Measurements from ENCODE around the gene POU6F2.
"Not testable (repeated sequence)": the region's sequence is repeated elsewhere in the genome, so short reads cannot be mapped to it uniquely, and the experiment has no call there.

Gene POU6F2

DNA sequence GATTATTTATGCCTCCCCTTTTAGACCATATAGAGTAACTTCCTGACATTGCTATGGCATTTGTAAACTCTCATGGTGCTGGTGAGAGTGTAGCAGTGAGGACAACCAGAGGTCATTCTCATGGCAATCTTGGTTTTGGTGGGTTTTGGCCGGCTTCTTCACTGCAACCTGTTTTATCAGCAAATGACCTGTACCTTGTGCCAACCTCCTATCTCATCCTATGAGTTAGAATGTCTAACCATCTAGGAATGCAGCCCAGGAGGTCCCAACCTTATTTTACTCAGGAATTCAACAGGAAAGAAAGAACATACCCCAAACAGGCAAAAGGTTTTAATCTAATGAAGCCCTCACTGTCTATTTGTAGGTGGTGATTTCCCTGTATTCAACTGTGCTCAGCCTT, 383.1 kb downstream of the POU6F2 start:
- no peak for DNase-seq

GRCh38 chr7:39365751-39366295, 388.1 kb downstream of the POU6F2 start:
- no peak for DNase-seq

DNA sequence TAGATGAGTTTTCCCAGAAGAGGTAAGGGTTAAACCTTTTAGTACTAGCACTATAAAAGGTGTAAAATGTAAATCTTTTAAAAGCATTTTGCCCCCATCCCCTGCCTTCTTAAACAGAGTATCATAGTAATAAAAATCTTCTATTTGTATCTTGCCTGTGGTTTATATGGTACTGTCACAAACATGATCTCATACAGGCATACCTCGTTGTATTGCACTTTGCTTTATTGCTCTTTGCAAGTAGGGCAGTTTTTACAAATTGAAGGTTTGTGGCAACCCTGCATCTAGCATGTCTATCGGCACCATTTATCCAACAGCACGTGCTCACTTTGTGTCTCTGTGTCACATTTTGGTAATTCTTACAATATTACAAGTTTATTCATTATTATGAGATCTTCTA, 389.7 kb downstream of the POU6F2 start:
- DNase-seq = no peak

GRCh38 chr7:39367943-39368342, 390.2 kb downstream of the POU6F2 start:
- no peak for DNase-seq

- no peak for DNase-seq
Observed at GRCh38 chr7:39372383-39372782, 394.7 kb downstream of the POU6F2 start.

GRCh38 chr7:39374436-39375040, 396.8 kb downstream of the POU6F2 start:
- DNase-seq = no peak

GRCh38 chr7:39375047-39375873, 397.6 kb downstream of the POU6F2 start:
- DNase-seq = no peak

DNA sequence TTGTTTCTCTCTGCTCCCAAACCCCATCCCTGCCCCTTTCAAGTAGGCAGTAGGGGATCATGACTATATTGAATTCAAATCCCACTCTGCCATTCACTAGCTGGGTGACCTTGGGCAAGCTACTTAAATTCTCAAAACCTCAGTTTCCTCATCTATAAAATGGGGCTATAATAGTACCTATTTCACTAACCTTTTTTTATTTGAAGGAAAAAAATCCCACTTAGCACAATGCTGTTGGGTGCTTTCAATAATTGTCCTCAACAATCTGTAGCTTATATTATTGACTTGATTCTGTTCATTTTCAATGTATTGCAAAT, 398.1 kb downstream of the POU6F2 start:
- DNase-seq = no peak

GRCh38 chr7:39376881-39377280, 399.2 kb downstream of the POU6F2 start:
- not testable (repeated sequence) for DNase-seq

DNA sequence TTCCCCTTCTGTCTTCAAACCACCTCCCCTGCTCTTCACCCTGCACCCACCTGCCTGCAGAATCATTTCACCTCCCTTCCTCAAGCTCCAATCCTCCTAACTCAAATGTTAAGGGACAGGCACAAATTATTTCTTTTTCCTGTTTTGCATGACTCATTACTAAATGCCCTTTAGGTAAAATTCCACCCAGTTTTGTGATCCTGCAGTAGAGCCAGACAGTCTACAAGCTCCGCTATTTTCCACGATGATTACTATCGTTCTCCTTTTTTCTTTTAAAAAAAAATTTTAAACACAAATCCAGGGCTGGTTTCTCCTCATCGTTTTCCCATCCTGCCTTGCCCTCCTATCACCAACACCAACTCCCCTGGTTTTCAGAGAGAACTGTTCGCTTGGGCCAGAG, 401.7 kb downstream of the POU6F2 start:
- no peak for DNase-seq

DNA sequence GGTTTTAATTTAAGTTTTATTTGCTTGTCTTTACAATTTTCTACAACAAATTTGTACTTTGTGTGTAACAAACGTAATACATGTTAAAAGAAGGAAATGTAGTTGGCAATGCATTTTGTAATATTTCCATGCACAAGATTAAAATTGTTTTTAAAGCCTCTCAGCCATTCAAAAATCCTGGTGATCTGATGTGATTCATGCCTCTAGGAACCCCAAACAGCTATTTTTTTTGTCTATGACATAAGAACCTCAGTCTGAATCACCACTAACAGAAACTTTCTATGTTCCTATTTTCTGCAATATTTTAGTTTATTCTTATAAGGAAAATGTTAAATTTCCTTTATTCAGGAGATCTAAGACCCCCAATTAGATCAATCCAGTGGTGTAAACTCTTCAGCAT, 405.4 kb downstream of the POU6F2 start:
- DNase-seq = no peak

DNA sequence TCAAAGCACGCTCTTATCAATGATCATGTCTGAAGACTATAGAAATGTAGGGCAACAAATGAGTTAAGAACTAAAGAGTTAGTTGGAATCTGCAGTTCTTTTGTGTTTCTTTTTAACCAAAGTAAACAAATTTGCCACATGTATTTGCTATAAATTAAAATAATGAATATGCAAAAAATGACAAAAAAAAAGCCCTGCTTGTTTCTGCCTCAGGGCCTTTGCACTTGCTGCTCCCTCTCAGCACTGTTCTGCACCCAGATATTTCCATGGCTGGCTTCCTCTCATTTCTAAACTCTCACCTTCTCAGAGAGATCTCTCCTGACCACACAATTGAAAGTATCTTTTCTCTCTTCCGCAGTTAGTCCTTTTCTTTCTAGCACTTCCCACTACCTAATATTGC, 406.7 kb downstream of the POU6F2 start:
- DNase-seq = no peak

DNA sequence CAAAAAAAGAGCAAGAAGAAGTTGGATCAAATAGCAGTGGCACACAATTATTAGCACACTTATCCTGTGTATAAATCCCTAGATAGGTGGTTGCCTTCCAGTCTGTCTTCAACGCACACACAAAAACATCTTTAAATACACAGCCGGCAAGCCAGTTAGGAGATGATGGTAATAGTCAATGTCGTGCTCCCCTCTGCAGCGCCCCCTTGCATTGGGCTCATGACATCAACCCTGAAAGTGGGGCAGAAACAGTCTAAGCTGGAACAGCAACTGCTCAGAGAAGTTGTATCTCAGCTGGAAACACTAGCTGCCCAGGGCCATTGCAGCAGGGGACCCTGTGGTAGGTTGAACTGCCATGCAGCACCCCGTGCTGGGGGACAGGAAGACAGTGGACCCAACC, 409.0 kb downstream of the POU6F2 start:
- DNase-seq = no peak

DNA sequence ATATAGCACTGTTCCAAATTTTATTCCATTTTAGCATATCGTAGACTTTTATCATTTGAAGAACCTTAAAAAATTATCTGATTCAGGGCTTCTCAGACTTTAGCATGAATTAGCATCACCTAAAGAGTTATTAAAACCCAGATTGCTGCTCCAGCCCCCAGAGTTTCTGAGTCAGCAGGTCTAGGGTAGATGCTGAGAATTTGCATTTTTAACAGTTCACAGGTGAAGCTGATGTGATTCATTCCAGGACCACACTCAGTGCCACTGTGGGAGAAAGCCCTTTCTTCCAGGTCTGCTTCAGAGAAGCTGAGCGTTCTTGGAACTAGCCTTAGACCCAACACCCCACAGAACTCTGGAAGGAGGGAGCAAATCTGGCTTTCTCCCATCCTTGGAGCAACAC, 414.4 kb downstream of the POU6F2 start:
- no peak for DNase-seq

- no peak for DNase-seq
Observed at GRCh38 chr7:39394105-39394680, 416.5 kb downstream of the POU6F2 start.

- no peak for DNase-seq
Observed at GRCh38 chr7:39399458-39399857, 421.7 kb downstream of the POU6F2 start.

DNA sequence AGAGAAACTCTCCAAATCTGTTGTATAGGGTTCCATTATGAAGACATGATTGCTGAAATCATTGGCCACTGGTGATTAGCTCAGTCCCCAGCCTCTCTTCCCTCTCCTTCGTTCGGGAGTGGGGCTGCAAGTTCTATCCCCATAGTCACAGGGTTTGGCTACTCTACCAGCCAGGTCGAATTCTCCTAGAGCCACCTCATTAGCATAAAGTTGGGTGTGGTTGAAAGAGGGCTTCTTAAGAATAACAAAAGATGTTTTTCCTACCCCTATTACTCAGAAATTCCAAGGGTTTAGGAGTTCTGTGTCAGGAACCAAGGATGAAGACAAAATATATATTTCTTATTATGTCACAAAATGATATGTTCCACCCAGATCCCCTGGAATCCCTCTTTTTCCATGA, 422.3 kb downstream of the POU6F2 start:
- DNase-seq = no peak

- DNase-seq = no peak
Observed at GRCh38 chr7:39400836-39401235, 423.1 kb downstream of the POU6F2 start.

DNA sequence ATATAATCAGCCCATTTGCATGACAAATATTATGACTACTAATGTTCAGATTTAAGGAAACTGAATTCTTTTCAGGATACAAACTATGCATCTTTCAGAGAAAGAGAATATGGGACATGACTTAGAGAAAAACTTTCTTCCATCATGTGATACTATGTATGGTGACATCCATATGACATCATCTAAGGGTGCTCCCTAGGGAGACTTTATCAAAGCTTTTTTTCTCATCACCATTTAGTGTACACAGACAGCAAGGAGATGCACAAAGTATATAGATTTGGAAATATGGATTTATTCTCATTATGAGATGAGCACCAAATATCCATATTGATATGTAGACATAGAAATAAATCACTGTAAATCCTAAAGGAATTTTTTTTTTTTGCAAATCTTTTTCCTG, 424.3 kb downstream of the POU6F2 start:
- peak in 1 of 3 donors; percentile 3 for DNase-seq

DNA sequence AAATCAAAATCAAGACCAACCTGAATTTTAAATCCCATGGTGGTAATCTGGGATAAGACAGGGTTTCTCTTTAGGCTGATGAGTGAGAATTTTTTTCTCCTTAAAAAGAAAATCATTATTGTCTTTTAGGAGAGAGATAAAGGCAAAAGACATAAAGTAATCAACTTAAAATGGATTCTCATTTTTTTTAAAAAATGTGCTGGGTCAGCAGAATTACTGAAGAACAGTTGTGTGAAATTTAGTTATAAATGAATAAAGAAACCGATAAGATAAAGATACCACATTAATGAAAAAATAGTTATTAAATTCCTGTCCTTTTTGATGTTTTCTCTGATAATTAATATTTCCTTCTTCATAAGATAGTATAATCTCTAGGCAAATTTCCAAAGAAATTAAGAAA, 427.2 kb downstream of the POU6F2 start:
- no peak for DNase-seq

GRCh38 chr7:39405581-39405980, 427.9 kb downstream of the POU6F2 start:
- no peak for DNase-seq

DNA sequence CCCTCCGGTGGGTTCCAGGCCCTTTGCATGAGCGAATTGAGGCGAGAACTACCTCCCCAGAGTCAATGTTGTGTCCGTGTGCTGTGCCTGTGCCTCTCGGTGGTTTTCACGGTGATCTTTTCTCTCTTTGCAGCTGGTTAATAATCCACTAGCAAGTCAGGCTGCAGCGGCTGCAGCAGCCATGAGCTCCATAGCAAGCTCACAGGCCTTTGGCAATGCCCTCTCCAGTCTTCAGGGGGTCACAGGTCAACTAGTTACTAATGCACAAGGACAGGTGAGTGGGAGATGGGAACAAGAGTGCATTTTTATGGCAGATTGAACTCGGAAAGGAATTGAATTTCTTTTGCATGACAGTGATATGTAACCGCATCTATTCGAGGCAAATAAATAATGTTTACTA, 428.8 kb downstream of the POU6F2 start:
- no peak for DNase-seq

DNA sequence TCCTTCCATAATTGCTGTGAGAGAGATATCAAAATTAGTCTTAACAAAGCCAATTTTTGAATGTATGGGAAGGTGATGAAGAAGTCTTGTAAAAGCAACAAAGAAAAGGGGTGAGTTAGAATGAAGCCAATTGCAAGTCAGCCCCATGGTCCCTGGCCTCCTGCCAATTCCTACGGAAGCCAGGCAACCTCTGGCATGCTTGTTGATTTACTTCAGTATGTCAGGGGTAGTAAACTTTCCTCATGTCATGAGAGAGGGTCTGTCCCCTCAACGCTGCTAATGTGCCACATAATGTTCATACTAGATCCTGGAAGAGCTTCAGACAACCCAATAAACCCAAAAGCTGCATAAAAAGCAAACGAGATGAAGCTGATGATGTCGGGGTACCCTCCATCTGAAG, 429.4 kb downstream of the POU6F2 start:
- no peak for DNase-seq

DNA sequence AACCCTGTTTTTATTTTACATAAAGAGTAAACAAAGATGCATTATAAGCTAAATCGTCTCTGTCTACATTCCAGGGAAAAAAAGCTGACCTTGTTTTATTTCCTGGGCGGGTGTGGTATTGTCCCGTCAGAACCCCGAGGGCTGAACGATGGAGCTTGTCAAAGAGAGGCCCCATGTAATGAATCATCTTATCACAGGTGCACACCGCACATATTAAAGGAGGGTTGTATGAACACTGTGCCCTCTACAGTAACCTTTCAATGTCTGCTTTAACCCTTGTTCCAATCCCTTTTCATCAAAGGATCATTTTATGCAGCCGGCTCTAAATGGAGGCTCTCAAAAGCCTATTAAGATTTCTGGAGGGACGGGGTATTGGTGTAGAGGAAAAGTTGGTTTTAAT, 430.0 kb downstream of the POU6F2 start:
- no peak for DNase-seq
